Dendritic cell treated with granulocyte-macrophage colony-stimulating factor and Interleukin-4, amounts not matched to agents 40 ng/mL and 50 ng/mL, for 4 days (primary cell): ENCODE results near the gene SPEF1.

Source experiments
- H3K27ac Mint-ChIP-seq: one replicate; pipeline ENCODE4 v1.8.0; 2022; ENCODE audit warnings: mild to moderate bottlenecking, mixed read lengths
- H3K27me3 Mint-ChIP-seq: one replicate; pipeline ENCODE4 v1.8.0; 2022; ENCODE audit warnings: mild to moderate bottlenecking, mixed read lengths
- H3K36me3 Mint-ChIP-seq: one replicate; pipeline ENCODE4 v1.8.0; 2022; ENCODE audit warnings: low read depth, mixed read lengths
- H3K4me1 Mint-ChIP-seq: one replicate; pipeline ENCODE4 v1.8.0; 2022; ENCODE audit warnings: low read depth, mixed read lengths
- H3K4me3 Mint-ChIP-seq: one replicate; pipeline ENCODE4 v1.8.0; 2022; ENCODE audit warnings: mild to moderate bottlenecking, moderate library complexity, mixed read lengths
- H3K9me3 Mint-ChIP-seq: one replicate; pipeline ENCODE4 v1.8.0; 2022; ENCODE audit warnings: mixed read lengths
- intact Hi-C: fragments of 100-400 bp; cut with micrococcal nuclease; formaldehyde crosslinking; loops from one replicate; pipeline ENCODE4 v1.15.0; 2022

SPEF1 gene

DNA sequence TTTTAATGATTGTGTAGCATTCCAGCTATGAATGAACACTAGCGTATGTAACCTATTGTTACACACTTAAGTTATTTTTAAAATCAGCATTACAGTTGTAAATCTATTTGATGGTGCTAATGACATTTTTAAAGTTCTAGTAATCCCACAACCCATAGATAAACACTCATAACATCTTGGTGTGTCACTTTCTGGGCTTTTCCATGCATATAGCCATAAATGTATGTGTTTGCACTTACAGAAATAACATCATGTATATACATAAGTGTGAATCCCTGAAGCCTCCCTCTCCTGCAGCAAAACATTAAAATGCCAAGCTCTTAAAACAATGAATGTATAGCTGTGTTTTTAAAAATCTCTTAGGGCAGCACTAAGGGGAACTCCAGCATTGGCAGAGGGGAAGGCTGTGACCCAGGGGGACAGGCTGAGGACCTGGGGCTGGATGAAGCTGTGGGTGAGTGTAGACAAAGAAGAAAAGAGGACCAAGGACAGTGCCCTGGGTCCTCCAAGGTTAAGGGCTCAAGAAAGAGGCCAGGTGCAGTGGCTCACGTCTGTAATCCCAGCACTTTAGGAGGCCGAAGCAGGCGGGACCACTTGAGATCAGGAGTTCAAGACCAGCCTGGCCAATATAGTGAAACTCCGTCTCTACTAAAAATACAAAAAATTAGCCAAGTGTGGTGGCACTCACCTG lies 6.2 kb upstream of the SPEF1 start:
- peaks cover 35% of the 10 kb centered on the region for H3K36me3 Mint-ChIP-seq
- peaks cover 42% of the 10 kb centered on the region for H3K4me1 Mint-ChIP-seq
- intact Hi-C loops: loop anchor here (1.0 kb wide), 1 partner anchor 33 kb away; the partner anchor contains the start of gene AP5S1
- H3K27ac Mint-ChIP-seq: peak overlapping the region; percentile 17
- no peak overlapping the region for H3K4me3 Mint-ChIP-seq
- H3K27me3 Mint-ChIP-seq: peaks cover 3% of the 10 kb centered on the region
- H3K9me3 Mint-ChIP-seq: no peaks in the 10 kb centered on the region

DNA sequence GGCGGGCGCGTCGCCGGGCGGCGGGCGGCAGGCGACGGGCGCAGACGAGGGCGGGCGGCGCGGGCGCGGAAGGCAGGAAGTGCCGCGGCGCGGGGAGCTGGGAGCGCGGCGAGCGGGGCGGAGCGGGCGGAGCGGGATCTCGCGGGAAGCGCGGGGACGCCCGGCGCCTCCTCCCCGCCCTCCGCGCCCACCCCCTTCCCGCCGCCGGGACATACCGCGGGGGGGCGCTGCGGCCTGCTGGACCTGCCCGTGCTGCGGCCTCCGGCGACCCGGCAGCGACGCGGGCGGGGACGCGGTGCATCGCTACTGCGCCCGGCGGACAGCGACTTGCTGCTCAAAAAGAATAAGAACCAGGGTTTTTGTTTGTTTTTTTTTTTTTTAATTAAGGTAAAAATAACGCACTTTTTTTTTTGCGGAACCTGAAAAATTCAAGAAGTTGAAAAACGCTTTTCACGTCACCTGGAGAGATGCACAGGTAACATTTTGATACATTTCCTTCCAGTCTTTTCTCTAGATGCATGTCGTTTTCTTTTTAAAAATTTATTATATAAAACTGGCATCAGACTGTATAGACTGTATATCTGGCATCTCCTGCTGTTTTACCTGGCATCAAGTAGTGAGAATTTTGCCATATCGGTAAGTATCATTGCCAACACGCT lies 5.5 kb upstream of the SPEF1 start, which contains the start of gene CENPB:
TSS of gene CENPB (minus strand) at position 76 of the 659 bp plus-strand sequence. CDS start 257 bp downstream, outside the sequence.
- H3K36me3 Mint-ChIP-seq: peaks cover 35% of the 10 kb centered on the region
- H3K4me3 Mint-ChIP-seq: peak within 1 kb of the TSS; percentile 81
- no peaks in the 10 kb centered on the region for H3K9me3 Mint-ChIP-seq
- H3K27me3 Mint-ChIP-seq: peaks cover 3% of the 10 kb centered on the region
- intact Hi-C loops: loop anchor here (1.0 kb wide), 2 partner anchors 34 to 69 kb away; partner anchors contain the start of gene AP5S1
- H3K4me1 Mint-ChIP-seq: peaks cover 48% of the 10 kb centered on the region
- H3K27ac Mint-ChIP-seq: peak within 1 kb of the TSS; percentile 78

DNA sequence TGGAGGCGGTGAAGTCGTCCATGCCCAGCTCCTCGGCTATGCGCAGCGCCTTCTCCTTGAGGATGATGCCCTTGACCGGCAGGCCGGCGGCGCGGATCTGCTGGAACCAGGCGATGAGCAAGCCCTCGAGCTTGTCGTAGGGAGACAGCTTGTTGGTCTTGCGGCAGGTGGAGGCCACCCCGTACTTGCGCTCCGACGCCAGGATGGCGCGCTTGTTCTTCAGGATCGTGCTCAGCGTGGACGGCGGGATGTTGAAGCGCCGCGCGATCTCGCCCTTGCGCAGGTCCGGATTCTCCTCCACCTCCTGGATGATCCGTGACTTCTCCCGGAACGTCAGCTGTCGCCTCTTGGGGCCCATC lies 4.9 kb upstream of the SPEF1 start:
- peak overlapping the region; percentile 78 for H3K27ac Mint-ChIP-seq
- peaks cover 55% of the 10 kb centered on the region for H3K4me1 Mint-ChIP-seq
- H3K27me3 Mint-ChIP-seq: peaks cover 3% of the 10 kb centered on the region
- intact Hi-C loops: loop anchor here (1.0 kb wide), 1 partner anchor 69 kb away; no protein-coding TSS in a partner anchor
- H3K4me3 Mint-ChIP-seq: peak overlapping the region; percentile 81
- no peaks in the 10 kb centered on the region for H3K9me3 Mint-ChIP-seq
- peaks cover 35% of the 10 kb centered on the region for H3K36me3 Mint-ChIP-seq

DNA sequence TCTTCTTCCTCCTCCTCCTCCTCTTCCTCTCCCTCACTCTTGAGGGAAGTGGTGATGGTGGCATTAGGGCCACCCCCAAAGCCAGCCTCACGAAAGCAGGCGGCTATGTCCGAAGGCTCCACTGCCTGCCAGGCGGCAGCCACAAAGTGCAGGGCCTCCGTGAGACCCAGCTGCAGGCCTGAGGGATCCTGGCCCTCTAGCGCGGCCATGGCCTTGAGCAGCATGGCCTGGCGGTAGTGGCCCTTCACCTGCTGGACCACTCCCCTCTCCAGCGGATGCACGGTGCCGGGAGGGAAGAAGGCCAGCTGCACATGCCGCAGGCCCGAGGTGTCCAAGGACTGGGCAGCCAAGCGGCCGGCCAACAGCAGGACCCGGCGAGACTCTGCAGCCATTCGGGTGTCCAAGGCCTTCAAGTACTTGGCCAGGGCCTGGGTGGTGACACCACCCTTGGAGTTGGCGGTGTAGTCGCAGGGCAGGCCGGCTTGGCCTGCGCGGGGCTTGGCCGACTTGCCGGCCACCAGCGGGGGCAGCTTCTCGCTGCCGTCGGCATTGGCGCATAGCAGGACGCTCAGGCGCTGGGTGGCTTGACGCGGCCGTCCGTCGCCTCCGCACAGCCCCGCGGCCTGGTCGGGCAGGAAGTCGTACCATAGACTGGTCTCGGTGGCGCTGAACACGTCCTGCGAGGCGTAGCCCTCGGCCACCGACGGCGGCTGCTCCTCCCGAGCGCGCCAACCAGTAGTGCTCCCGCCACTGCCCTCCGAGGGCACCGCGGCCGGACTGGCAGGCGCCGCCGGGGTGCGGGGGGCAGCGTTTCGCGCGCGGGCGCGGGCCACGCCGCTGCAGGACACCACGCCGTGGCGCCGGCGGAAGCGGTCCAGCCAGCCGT lies 4.2 kb upstream of the SPEF1 start:
- Mint-ChIP-seq H3K9me3 (no peaks in the 10 kb centered on the region), H3K4me3 (peak overlapping the region; percentile 81), H3K36me3 (peaks cover 35% of the 10 kb centered on the region), H3K4me1 (peaks cover 61% of the 10 kb centered on the region), H3K27me3 (peaks cover 3% of the 10 kb centered on the region), H3K27ac (peak overlapping the region; percentile 78)
- intact Hi-C loops: loop anchor here (1.0 kb wide), 1 partner anchor 70 kb away; no protein-coding TSS in a partner anchor

DNA sequence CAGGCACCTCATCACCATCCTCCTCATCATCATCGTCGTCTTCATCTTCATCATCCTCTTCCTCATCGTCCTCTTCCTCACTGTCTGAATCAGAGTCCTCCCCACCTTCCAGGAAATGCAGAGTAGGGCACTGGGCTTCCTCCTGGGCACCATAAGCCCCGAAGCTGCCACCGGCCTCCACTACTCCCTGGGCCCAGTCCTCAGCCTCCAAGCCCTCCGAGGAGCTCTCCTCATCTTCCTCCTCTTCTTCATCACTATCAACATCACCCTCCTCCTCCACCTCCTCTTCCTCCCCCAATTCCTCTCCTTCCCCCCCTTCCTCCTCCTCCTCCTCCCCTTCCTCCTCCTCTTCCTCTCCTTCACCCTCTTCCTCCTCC lies 3.6 kb upstream of the SPEF1 start:
- intact Hi-C loops: no loop called here
- peaks cover 65% of the 10 kb centered on the region for H3K4me1 Mint-ChIP-seq
- H3K4me3 Mint-ChIP-seq: peak overlapping the region; percentile 81
- peak overlapping the region; percentile 42 for H3K27ac Mint-ChIP-seq
- peaks cover 35% of the 10 kb centered on the region for H3K36me3 Mint-ChIP-seq
- H3K9me3 Mint-ChIP-seq: no peaks in the 10 kb centered on the region
- peaks cover 7% of the 10 kb centered on the region for H3K27me3 Mint-ChIP-seq

DNA sequence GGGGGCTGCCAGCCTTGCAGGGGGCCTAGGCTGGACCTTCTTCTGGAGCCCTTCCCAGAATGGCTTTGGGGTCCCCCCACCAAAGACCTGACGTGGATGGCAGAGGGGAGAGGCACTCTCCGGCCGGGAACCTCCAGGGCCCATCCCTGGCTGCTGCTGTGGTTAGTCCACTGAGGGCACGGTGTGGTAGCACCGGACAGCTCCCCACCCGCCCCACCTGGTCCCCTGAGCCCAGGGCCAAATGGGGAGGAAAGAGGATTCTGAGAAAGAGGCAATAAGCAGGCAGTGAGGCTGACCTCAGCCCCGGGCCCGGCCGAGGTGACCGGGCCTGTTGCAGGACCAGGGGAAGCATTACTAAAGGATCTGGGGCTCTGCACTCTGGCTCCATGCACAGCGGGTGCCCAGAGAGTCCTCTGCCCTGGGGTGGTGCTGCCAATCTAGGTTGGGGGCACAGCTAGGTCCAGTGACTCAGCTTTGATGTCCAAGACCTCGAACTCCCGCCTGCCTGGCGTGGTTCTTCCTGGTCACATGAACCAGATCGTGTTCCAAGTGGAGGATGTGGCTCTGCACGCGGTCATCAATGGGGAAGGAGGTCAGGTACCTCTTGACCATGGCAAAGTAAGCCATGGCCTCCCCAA lies 3.1 kb upstream of the SPEF1 start:
- Mint-ChIP-seq H3K36me3 (peaks cover 35% of the 10 kb centered on the region), H3K27ac (peak overlapping the region; percentile 42), H3K9me3 (no peaks in the 10 kb centered on the region), H3K4me3 (peak overlapping the region; percentile 81), H3K4me1 (peaks cover 71% of the 10 kb centered on the region), H3K27me3 (peaks cover 12% of the 10 kb centered on the region)
- intact Hi-C loops: no loop called here

DNA sequence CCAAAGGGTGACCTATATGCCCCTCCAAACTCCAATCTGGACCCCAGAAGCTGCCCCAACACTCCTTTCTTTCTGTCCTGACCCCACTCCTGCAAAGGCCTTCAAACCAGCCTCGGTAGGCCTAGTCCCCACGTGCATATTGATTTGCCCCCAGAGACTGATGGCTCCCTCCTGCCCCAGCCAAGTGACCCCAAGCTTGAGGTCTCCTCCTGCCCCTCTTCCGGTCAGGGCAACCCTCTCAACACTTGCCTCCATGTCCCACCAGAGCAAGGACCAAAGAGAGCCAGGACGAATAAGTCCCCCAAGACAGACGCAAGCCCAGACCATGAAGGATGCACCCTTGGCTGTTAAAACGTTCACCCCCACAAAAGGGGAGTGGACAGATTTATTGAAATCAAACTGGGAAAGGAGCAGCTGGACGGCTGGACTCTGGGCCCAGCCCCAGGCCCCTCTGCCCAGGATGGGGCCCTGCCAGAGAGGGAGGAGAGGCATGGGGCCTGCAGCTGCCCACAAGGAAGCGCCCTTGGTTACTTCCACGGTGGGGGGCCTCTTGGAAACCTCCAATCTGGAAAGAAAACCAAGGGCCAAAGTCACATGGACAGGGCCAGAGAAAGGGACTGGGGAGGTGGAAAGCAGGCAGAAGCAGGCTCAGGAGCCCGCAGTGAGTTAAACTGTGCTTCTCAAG lies 2.4 kb upstream of the SPEF1 start:
- Mint-ChIP-seq H3K4me3 (no peak overlapping the region), H3K4me1 (peaks cover 72% of the 10 kb centered on the region), H3K27me3 (peaks cover 18% of the 10 kb centered on the region), H3K9me3 (no peaks in the 10 kb centered on the region), H3K27ac (peak overlapping the region; percentile 42), H3K36me3 (peaks cover 35% of the 10 kb centered on the region)
- intact Hi-C loops: no loop called here

DNA sequence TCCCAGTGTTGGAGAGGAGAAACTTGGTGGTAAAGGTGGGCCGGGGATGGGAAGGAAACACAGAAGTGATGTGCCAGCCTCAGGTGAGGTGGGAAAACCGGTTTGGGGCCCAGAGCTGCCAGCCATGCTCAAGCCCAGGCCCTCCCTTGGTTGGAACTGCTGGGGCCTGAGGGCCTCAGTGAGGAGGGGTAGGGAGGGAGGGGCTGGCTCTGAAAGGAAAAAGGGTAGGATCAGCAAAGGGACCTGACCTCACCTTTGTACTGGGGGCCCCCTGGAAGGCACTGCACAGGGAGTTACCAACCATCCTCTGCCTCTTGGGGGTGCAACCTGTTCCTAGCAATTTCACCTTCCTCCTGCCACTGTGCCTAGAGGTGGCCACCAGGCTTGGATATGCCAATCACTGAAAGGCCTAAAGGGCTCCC lies 1.8 kb upstream of the SPEF1 start:
- Mint-ChIP-seq H3K36me3 (peaks cover 35% of the 10 kb centered on the region), H3K4me3 (no peak overlapping the region), H3K4me1 (peaks cover 75% of the 10 kb centered on the region), H3K27ac (no peak overlapping the region), H3K9me3 (no peaks in the 10 kb centered on the region), H3K27me3 (peaks cover 23% of the 10 kb centered on the region)
- intact Hi-C loops: no loop called here

DNA sequence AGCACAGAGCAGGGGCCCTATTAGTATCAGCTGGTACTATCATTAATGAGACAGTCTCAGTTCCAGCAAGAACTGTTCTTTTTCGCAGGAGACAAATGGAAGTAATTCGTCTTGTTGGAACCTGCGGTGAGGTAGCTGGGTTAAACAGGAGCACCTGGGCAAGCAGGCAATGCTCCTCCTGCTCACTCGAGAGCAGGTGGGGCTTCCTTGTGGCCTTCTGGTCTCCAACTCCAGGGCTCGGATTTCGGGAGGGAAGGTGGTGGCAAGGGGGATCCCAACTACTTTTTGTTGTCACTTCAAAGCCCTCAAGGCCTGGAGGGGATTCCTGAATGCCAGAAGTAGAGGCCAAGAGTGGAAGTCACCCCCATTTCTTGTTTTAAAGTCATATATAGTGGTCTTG lies 1.3 kb upstream of the SPEF1 start:
- peaks cover 23% of the 10 kb centered on the region for H3K27me3 Mint-ChIP-seq

DNA sequence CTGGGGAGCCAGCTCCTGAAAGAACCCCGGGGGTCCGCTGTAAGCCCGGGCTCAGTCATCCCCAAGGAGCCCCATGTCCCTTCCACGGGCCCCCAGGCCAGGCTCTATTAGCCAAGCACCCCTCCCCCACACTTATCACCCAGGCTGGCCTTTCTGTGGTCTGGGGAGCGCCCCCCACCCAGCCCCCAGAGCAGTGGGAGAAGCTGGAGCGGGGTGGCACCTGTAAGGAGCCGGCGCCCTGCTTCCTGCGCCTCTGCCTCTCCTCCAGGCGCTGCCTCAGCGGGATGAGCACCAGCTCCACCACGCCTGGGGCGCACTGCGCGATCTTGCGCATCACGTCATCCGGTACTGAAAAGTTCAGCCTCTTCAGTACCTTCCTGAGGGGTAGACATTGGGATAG lies 2.3 kb downstream of the SPEF1 start:
- Mint-ChIP-seq H3K27me3 (peaks cover 22% of the 10 kb centered on the region), H3K9me3 (no peaks in the 10 kb centered on the region), H3K4me1 (peaks cover 68% of the 10 kb centered on the region), H3K36me3 (peaks cover 15% of the 10 kb centered on the region), H3K4me3 (no peak overlapping the region), H3K27ac (peak overlapping the region; percentile 45)
- intact Hi-C loops: no loop called here

More for the DNA sequence above, 1.3 kb upstream of the SPEF1 start:
- Mint-ChIP-seq H3K9me3 (no peaks in the 10 kb centered on the region), H3K27ac (no peak overlapping the region), H3K4me3 (no peak overlapping the region), H3K4me1 (peaks cover 76% of the 10 kb centered on the region), H3K36me3 (peaks cover 35% of the 10 kb centered on the region)
- intact Hi-C loops: no loop called here

DNA sequence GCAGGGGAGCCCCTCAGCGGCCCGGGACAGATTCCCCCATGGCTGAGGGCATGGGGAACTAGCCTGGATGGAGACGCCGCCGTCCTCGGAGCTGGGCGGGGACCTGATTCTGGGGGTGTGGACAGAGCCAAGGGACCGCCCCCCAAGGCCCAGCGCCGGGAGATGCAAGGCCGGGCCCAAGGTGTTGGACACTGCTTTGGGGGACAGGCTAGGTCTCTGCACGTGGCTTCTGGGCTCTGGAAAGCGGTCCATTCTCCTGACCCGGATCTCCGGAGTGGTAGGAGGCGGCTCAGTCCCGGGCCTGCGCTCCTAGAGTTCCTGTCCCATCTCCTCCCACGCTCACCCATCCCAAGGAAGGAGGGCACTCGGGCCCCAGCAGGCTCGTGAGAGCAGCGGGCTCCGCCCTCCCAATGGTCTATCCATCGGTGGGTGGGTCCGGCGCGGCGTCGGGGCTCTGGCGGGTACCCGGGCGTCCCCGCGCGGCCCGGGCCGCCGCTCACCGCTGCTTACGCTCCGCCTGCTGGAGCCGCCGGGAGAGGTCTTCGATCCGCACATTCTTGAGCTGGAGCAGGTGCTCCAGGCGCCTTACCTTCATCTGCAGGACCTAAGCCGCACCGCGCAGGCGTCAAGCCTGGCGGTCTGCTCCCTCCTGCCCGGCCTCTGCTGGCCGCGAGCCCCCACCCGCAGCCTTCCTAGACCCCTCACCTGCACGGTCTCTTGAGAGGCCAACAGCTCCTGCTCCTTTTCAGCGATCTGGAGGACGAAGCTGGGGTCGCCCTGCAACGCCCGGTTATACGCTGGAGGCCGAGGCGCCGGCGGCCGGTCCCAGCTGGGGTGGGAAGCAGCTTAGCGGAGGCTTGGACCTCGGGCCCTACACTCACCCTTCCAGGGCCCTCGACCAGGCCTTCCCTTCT lies 3.3 kb downstream of the SPEF1 start:
- peaks cover 58% of the 10 kb centered on the region for H3K4me1 Mint-ChIP-seq
- intact Hi-C loops: no loop called here
- H3K4me3 Mint-ChIP-seq: peak overlapping the region; percentile 91
- H3K27ac Mint-ChIP-seq: peak overlapping the region; percentile 84
- peaks cover 5% of the 10 kb centered on the region for H3K36me3 Mint-ChIP-seq
- peaks cover 22% of the 10 kb centered on the region for H3K27me3 Mint-ChIP-seq
- H3K9me3 Mint-ChIP-seq: no peaks in the 10 kb centered on the region

DNA sequence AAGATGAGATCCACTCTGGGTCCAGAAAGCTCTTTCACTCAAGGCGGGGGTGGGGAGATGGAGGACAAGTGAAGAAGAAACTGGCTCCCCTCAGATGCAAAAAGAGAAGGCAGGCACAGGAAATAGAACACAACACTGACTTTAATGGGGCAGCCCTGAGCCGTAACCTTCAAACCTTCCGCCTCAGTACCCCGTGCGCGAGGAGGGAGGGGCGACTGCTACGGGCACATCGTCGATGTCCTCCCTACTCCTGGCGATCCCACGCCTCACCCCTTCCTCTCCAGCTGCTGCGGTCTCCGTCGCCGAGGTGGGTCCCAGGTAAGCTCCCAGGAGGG lies 3.9 kb downstream of the SPEF1 start:
- no peaks in the 10 kb centered on the region for H3K36me3 Mint-ChIP-seq
- peaks cover 22% of the 10 kb centered on the region for H3K27me3 Mint-ChIP-seq
- H3K4me1 Mint-ChIP-seq: peaks cover 52% of the 10 kb centered on the region
- peak overlapping the region; percentile 91 for H3K4me3 Mint-ChIP-seq
- intact Hi-C loops: no loop called here
- H3K27ac Mint-ChIP-seq: peak overlapping the region; percentile 84
- no peaks in the 10 kb centered on the region for H3K9me3 Mint-ChIP-seq
